HG03060 (cell line): ENCODE data around the gene KIAA0232.

Experiments
- ATAC-seq: cut with Tn5 transposase; IDR thresholded peaks from one replicate; pipeline ENCODE4 v1.9.1; 2021; ENCODE audit warnings: low read depth, moderate number of reproducible peaks; ENCODE audit not compliant: unreplicated experiment

Gene KIAA0232

GRCh38 chr4:6840062-6840976, 57.8 kb downstream of the KIAA0232 start:
- no peak for ATAC-seq

- ATAC-seq, result no peak
Measured at GRCh38 chr4:6845027-6845426, 62.5 kb downstream of the KIAA0232 start.

GRCh38 chr4:6845574-6845973, 63.0 kb downstream of the KIAA0232 start:
- ATAC-seq, result no peak

GRCh38 chr4:6847178-6847577, 64.7 kb downstream of the KIAA0232 start:
- no peak for ATAC-seq

GRCh38 chr4:6848717-6849305, 66.3 kb downstream of the KIAA0232 start:
- no peak for ATAC-seq

- ATAC-seq, result no peak
Measured at GRCh38 chr4:6849691-6850090, 67.2 kb downstream of the KIAA0232 start.

- ATAC-seq, result no peak
Measured at GRCh38 chr4:6851431-6851830, 68.9 kb downstream of the KIAA0232 start.

GRCh38 chr4:6851962-6852361, 69.4 kb downstream of the KIAA0232 start:
- no peak for ATAC-seq

- no peak for ATAC-seq
Measured at GRCh38 chr4:6852582-6852981, 70.1 kb downstream of the KIAA0232 start.

GRCh38 chr4:6854098-6854744, 71.7 kb downstream of the KIAA0232 start:
- ATAC-seq, result no peak

GRCh38 chr4:6855692-6856297, 73.3 kb downstream of the KIAA0232 start:
- peak; percentile 87 for ATAC-seq

- ATAC-seq, result no peak
Measured at GRCh38 chr4:6856391-6856790, 73.9 kb downstream of the KIAA0232 start.

- ATAC-seq, result no peak
Measured at GRCh38 chr4:6857009-6857882, 74.7 kb downstream of the KIAA0232 start.

GRCh38 chr4:6858997-6859396, 76.5 kb downstream of the KIAA0232 start:
- ATAC-seq, result no peak

- ATAC-seq, result no peak
Measured at GRCh38 chr4:6859543-6859942, 77.0 kb downstream of the KIAA0232 start.

- ATAC-seq, result no peak
Measured at GRCh38 chr4:6868386-6868785, 85.9 kb downstream of the KIAA0232 start.

- ATAC-seq, result no peak
Measured at GRCh38 chr4:6869944-6870343, 87.4 kb downstream of the KIAA0232 start.

- ATAC-seq, result no peak
Measured at GRCh38 chr4:6873291-6873690, 90.8 kb downstream of the KIAA0232 start.

- no peak for ATAC-seq
Measured at GRCh38 chr4:6873792-6874461, 91.4 kb downstream of the KIAA0232 start.

GRCh38 chr4:6874981-6875380, 92.5 kb downstream of the KIAA0232 start:
- no peak for ATAC-seq
